A549 (cell line): ENCODE data around the gene TEX29. TPM values are rescaled to one million over a fixed set of nuclear protein-coding genes. Genes with fewer than 3 reads are reported as not detected.

Experiments used
- ATAC-seq, 2 experiments: fragments of 200-7000 bp in 1 of 2; fragments of >200 bp in 1 of 2; cut with Nextera tagmentation in 1 of 2; cut with Tn5 transposase in 1 of 2; 3 replicates each; pipeline versions ENCODE4 v1.8.0 to v1.9.1; 2018 to 2020; ENCODE audit warnings: mild to moderate bottlenecking in 1 of 2, moderate library complexity in 1 of 2
- CTCF ChIA-PET: fragments of 300-600 bp; sonication (Branson Sonifier 250); formaldehyde crosslinking; extraction: SDS; loops from one replicate; lab custom pipeline; 2021; ENCODE audit warnings: antibody characterized with exemption, inconsistent platforms; lab: Yijun Ruan, JAX
- POLR2A ChIA-PET: fragments of 350-600 bp; formaldehyde crosslinking; extraction: SDS; loops from one replicate; lab custom pipeline; 2021; ENCODE audit warnings: antibody characterized with exemption, inconsistent platforms; lab: Yijun Ruan, JAX
- DNase-seq, 2 experiments: peaks; one replicate each; pipeline versions ENCODE4 v3.0.0 to v3.0.0-alpha.2; 2011 to 2016; ENCODE audit warnings: low read depth in 1 of 2, low spot score in 1 of 2
- FAIRE-seq: peaks from 2 replicates; lab custom pipeline; 2011; peaks lifted over from hg19 to GRCh38; lab: Jason Lieb, UNC
- H3K27ac ChIP-seq, 2 experiments: fragments of >200 bp; sonication (Bioruptor Twin); formaldehyde crosslinking; 3 replicates each; pipeline ENCODE4 v1.5.1; 2016 to 2017
- H3K4me1 ChIP-seq: fragments of >200 bp; sonication (Bioruptor Twin); formaldehyde crosslinking; 3 replicates; pipeline ENCODE4 v1.6.1; 2016
- H3K4me2 ChIP-seq: fragments of >200 bp; sonication (Bioruptor Twin); formaldehyde crosslinking; 3 replicates; pipeline ENCODE4 v1.6.1; 2016
- H3K4me3 ChIP-seq: fragments of >200 bp; sonication (Bioruptor Twin); formaldehyde crosslinking; 3 replicates; pipeline ENCODE4 v1.5.1; 2016
- H3K9me3 ChIP-seq: fragments of >200 bp; sonication (Bioruptor Twin); formaldehyde crosslinking; 3 replicates; pipeline ENCODE4 v1.6.1; 2016
- BCL3 ChIP-seq: fragments of >200 bp; sonication (Bioruptor Twin); formaldehyde crosslinking; IDR thresholded peaks from 3 replicates; pipeline ENCODE4 v1.6.1; 2016
- CBX2 ChIP-seq: fragments of 200-600 bp; sonication (generic); IDR thresholded peaks from 2 replicates; pipeline ENCODE4 v1.6.1; 2016; ENCODE audit warnings: low read depth, mild to moderate bottlenecking, borderline replicate concordance
- CHD4 ChIP-seq: fragments of 200-600 bp; sonication (generic); IDR thresholded peaks from 2 replicates; pipeline ENCODE4 v1.6.1; 2016; ENCODE audit warnings: antibody characterized with exemption, mild to moderate bottlenecking, borderline replicate concordance
- E2F6 ChIP-seq: IDR thresholded peaks from 2 replicates; pipeline ENCODE4 v1.6.1; 2012; ENCODE audit warnings: low read depth, borderline replicate concordance
- EHF ChIP-seq: fragments of 250-450 bp; sonication (Bioruptor Pico); IDR thresholded peaks from 2 replicates; pipeline ENCODE4 v1.5.0; 2020; ENCODE audit warnings: mild to moderate bottlenecking
- EHMT2 ChIP-seq: fragments of 200-600 bp; sonication (generic); IDR thresholded peaks from 2 replicates; pipeline ENCODE4 v1.6.1; 2016; ENCODE audit warnings: antibody characterized with exemption, low read depth, mild to moderate bottlenecking, moderate library complexity
- ELK1 ChIP-seq: fragments of 150-350 bp; IDR thresholded peaks from 2 replicates; pipeline ENCODE4 v1.6.1; 2014; ENCODE audit warnings: low read depth, mild to moderate bottlenecking, low read length
- ESRRA ChIP-seq: fragments of 150-350 bp; IDR thresholded peaks from 2 replicates; pipeline ENCODE4 v1.6.1; 2014; ENCODE audit warnings: mild to moderate bottlenecking, low read length, borderline replicate concordance
- FOXS1 ChIP-seq: fragments of 250-450 bp; sonication (Bioruptor Pico); IDR thresholded peaks from 2 replicates; pipeline ENCODE4 v1.5.0; 2020; ENCODE audit warnings: mild to moderate bottlenecking, moderate library complexity
- HEYL ChIP-seq: fragments of 250-450 bp; sonication (Bioruptor Pico); IDR thresholded peaks from 2 replicates; pipeline ENCODE4 v1.8.0; 2021; ENCODE audit warnings: mild to moderate bottlenecking, moderate library complexity
- NFE2L2 ChIP-seq: fragments of 150-350 bp; conservative IDR thresholded peaks from 2 replicates; pipeline ENCODE4 v1.6.1; 2014; ENCODE audit warnings: low read length
- NPAS2 ChIP-seq: fragments of 250-450 bp; sonication (Bioruptor Pico); IDR thresholded peaks from 2 replicates; pipeline ENCODE4 v1.8.0; 2022; ENCODE audit warnings: mild to moderate bottlenecking, moderate library complexity, borderline replicate concordance
- PBX3 ChIP-seq: IDR thresholded peaks from 2 replicates; pipeline ENCODE4 v1.6.1; 2012
- POLR2A ChIP-seq: IDR thresholded peaks from 2 replicates; pipeline ENCODE4 v1.6.1; 2012; ENCODE audit warnings: mild to moderate bottlenecking, low read length
- USF2 ChIP-seq: fragments of 450-650 bp; IDR thresholded peaks from 2 replicates; pipeline ENCODE4 v1.6.1; 2014; ENCODE audit warnings: antibody characterized with exemption
- WGBS: methylation state at CpG from one replicate; pipeline ENCODE4 v1.1.6; 2017; ENCODE audit errors: missing lambda C conversion rate; 5-methylcytosine and 5-hydroxymethylcytosine counted together
- polyA plus RNA-seq, 4 experiments: library from polyadenylated mRNA; depleted of rRNA in 3 of 4; stranded (reverse); fragments of >200 nt; fragmentation: RNase III in 1 of 4; extraction: RNeasy Plus Mini Kit Qiagen cat#74134 plus additional on column Dnase treatment in 1 of 4; gene quantifications; 2 replicates in 3 of 4; 3 replicates in 1 of 4; pipeline ENCODE4 v1.2.3, GENCODE V29; 2011 to 2017

The TEX29 gene
- polyA plus RNA-seq, 2 of the 4 experiments (the other 2 are of a cell fraction), result 0.13 to 0.35 TPM

GRCh38 chr13:111335298-111335697 is 14.9 kb downstream of the TEX29 start:
- ChIA-PET CTCF (interaction anchor here (1.5 kb wide), 1 partner anchor 13 kb away, joined by 3 read pairs; no protein-coding TSS in a partner anchor), POLR2A (no interaction called here)
- 5% methylated on average over 5 of the region's 5 CpGs for WGBS
- DNase-seq (no peak), ATAC-seq (no peak), FAIRE-seq (no peak)
- no peaks in the 10 kb centered on the region for H3K9me3 ChIP-seq
- H3K4me2 ChIP-seq, result no peak overlapping the region
- H3K4me3 ChIP-seq, result no peak overlapping the region
- no peak overlapping the region for H3K27ac ChIP-seq
- TF ChIP-seq FOXS1 (CRISPR knock-in tag), result no peak
- TF ChIP-seq NFE2L2, result no peak
- no peak for TF ChIP-seq EHMT2
- no peak for TF ChIP-seq E2F6
- no peak for TF ChIP-seq USF2
- TF ChIP-seq EHF (CRISPR knock-in tag), result no peak
- TF ChIP-seq ESRRA, result no peak
- TF ChIP-seq CBX2, result no peak
- TF ChIP-seq POLR2A, result no peak
- TF ChIP-seq CHD4, result no peak
- no peak for TF ChIP-seq PBX3
- no peak for TF ChIP-seq NPAS2 (CRISPR knock-in tag)
- TF ChIP-seq, all 56 proteins: peak for 0
- no peaks in the 10 kb centered on the region for H3K4me1 ChIP-seq

GRCh38 chr13:111336666-111337065 is 16.2 kb downstream of the TEX29 start:
- H3K4me2 ChIP-seq, result no peak overlapping the region
- no peaks in the 10 kb centered on the region for H3K4me1 ChIP-seq
- no peak for FAIRE-seq
- ChIA-PET CTCF (no interaction called here), POLR2A (no interaction called here)
- no peak overlapping the region for H3K27ac ChIP-seq
- no peak for ATAC-seq
- H3K9me3 ChIP-seq, result no peaks in the 10 kb centered on the region
- TF ChIP-seq EHF (CRISPR knock-in tag) (no peak), ELK1 (no peak), CHD4 (no peak)
- TF ChIP-seq, all 56 proteins: peak for 0
- 77% methylated on average over 9 of the region's 9 CpGs for WGBS
- H3K4me3 ChIP-seq, result no peak overlapping the region
- no peak for DNase-seq

GRCh38 chr13:111337206-111337605 is 16.8 kb downstream of the TEX29 start:
- Histone ChIP-seq H3K4me3 (no peak overlapping the region), H3K4me2 (no peak overlapping the region), H3K9me3 (no peaks in the 10 kb centered on the region), H3K27ac (no peak overlapping the region), H3K4me1 (no peaks in the 10 kb centered on the region)
- ATAC-seq, result no peak
- no peak for TF ChIP-seq BCL3
- FAIRE-seq, result no peak
- DNase-seq, result no peak
- ChIA-PET CTCF (no interaction called here), POLR2A (no interaction called here)
- WGBS, result 8% methylated on average over 4 of the region's 4 CpGs

GRCh38 chr13:111337741-111338140 is 17.3 kb downstream of the TEX29 start:
- CTCF ChIA-PET, result no interaction called here
- no peak overlapping the region for H3K4me2 ChIP-seq
- DNase-seq, result no peak
- no peak overlapping the region for H3K27ac ChIP-seq
- H3K9me3 ChIP-seq, result no peaks in the 10 kb centered on the region
- ATAC-seq, result no peak
- 41% methylated on average over 7 of the region's 9 CpGs for WGBS
- no peak for FAIRE-seq
- no peak overlapping the region for H3K4me3 ChIP-seq
- POLR2A ChIA-PET, result no interaction called here
- TF ChIP-seq HEYL, result no peak
- no peaks in the 10 kb centered on the region for H3K4me1 ChIP-seq
